Rectal smooth muscle tissue (tissue), 1 donor: ENCODE measurements around the gene NKAPD1.

Experiments
- H3K27ac ChIP-seq: one replicate; pipeline ENCODE4 v1.7.0; 2013; ENCODE audit warnings: low read depth, low read length, inconsistent platforms
- H3K27me3 ChIP-seq: one replicate; pipeline ENCODE4 v1.7.0; 2013; ENCODE audit warnings: low read length; ENCODE audit not compliant: control insufficient read depth, insufficient read depth
- H3K36me3 ChIP-seq: one replicate; pipeline ENCODE4 v1.7.0; 2013; ENCODE audit warnings: low read length; ENCODE audit not compliant: control insufficient read depth, insufficient read depth
- H3K4me1 ChIP-seq: one replicate; pipeline ENCODE4 v1.7.0; 2013; ENCODE audit warnings: low read length; ENCODE audit not compliant: control insufficient read depth, insufficient read depth
- H3K4me3 ChIP-seq: one replicate; pipeline ENCODE4 v1.7.0; 2013; ENCODE audit warnings: low read length
- H3K9ac ChIP-seq: one replicate; pipeline ENCODE4 v1.7.0; 2013; ENCODE audit warnings: low read length

NKAPD1 gene

GRCh38 chr11:112128483-112129121 lies 54.5 kb downstream of the NKAPD1 start:
- Histone ChIP-seq H3K9ac (no peak overlapping the region), H3K4me1 (no peaks in the 10 kb centered on the region), H3K4me3 (no peak overlapping the region), H3K27ac (no peak overlapping the region), H3K36me3 (no peaks in the 10 kb centered on the region), H3K27me3 (no peaks in the 10 kb centered on the region)

DNA sequence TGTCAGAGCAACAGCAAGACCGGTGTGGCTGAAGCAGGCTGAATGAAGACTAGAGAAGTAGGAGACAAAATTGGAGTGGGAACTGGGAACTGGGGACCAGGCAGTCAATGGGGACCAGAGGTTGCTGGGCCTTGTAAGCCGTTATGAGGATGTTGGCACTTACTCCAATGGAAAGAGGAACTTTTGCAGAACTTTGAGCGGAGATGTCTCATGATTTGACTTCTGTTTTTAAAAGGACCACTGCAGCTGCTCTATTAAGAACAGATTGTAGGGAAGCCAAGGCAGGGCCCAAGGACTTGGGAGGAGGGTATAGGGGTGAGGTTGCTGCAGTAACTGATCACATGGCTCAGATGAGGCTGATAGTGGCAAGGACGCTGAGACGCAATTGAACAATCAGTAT lies 55.6 kb downstream of the NKAPD1 start:
- Histone ChIP-seq H3K27me3 (no peaks in the 10 kb centered on the region), H3K9ac (no peak overlapping the region), H3K36me3 (no peaks in the 10 kb centered on the region), H3K4me3 (no peak overlapping the region), H3K27ac (no peak overlapping the region), H3K4me1 (no peaks in the 10 kb centered on the region)

DNA sequence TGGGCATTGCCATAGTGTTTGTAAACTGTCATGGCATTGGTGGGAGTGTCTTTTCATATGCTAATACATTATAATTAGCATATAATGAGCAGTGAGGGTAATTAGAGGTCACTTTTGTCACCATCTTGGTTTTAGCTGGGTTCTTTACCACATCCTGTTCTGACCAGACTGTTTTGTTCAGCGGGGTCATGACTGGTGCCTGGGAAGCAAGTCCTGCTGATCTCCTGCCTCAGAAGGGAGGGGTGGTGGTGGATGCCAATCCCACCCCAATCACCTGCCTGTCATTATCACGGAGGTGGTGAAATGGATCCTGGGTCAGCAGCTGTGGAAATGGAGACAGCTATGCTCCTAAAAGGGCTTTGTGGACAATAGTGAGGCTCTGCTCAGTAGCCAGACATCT lies 58.6 kb downstream of the NKAPD1 start:
- H3K36me3 ChIP-seq, result no peaks in the 10 kb centered on the region
- H3K27ac ChIP-seq, result no peak overlapping the region
- H3K9ac ChIP-seq, result no peak overlapping the region
- H3K4me1 ChIP-seq, result no peaks in the 10 kb centered on the region
- no peaks in the 10 kb centered on the region for H3K27me3 ChIP-seq
- no peak overlapping the region for H3K4me3 ChIP-seq

- Histone ChIP-seq H3K9ac (no peak overlapping the region), H3K27ac (no peak overlapping the region), H3K4me1 (no peaks in the 10 kb centered on the region), H3K4me3 (no peak overlapping the region), H3K27me3 (no peaks in the 10 kb centered on the region), H3K36me3 (no peaks in the 10 kb centered on the region)
These were observed 60.4 kb downstream of the NKAPD1 start for GRCh38 chr11:112134473-112134872.
